Tibial nerve (tissue), 4 donors: ENCODE data around the gene OR8D2. TPM values are rescaled to one million over a fixed set of nuclear protein-coding genes. Genes with fewer than 3 reads are reported as not detected.

Experiments
- DNase-seq, 2 donors: peaks; one replicate each; pipeline ENCODE4 v3.0.0-alpha.2; 2019; ENCODE audit warnings: low spot score in 2 of 2
- H3K27ac ChIP-seq, 4 donors: fragments of 200-600 bp; sonication (generic) in 3 of 4; one replicate each; pipeline ENCODE4 v1.5.1; 2017 to 2019; ENCODE audit warnings: mild to moderate bottlenecking in 1 of 4
- H3K27me3 ChIP-seq, 2 donors: fragments of 200-600 bp; sonication (generic) in 1 of 2; one replicate each; pipeline versions ENCODE4 v1.5.1 to v1.6.0; 2017 to 2019
- H3K36me3 ChIP-seq, 3 donors: fragments of 200-600 bp; sonication (generic); one replicate each; pipeline ENCODE4 v1.5.1; 2018 to 2019
- H3K4me1 ChIP-seq, 4 donors: fragments of 200-600 bp; sonication (generic) in 3 of 4; one replicate each; pipeline ENCODE4 v1.5.1; 2017 to 2019
- H3K4me3 ChIP-seq, 4 donors: fragments of 200-600 bp; sonication (generic) in 3 of 4; one replicate each; pipeline ENCODE4 v1.5.1; 2017 to 2019; ENCODE audit warnings: mild to moderate bottlenecking in 1 of 4, moderate library complexity in 1 of 4
- H3K9me3 ChIP-seq, 4 donors: fragments of 200-600 bp; sonication (generic) in 3 of 4; one replicate each; pipeline ENCODE4 v1.5.1; 2017 to 2019
- EP300 ChIP-seq, 2 donors: sonication (generic); formaldehyde crosslinking; IDR thresholded peaks; one replicate each; pipeline ENCODE4 v1.6.1; 2017; ENCODE audit warnings: antibody characterized with exemption in 2 of 2, mild to moderate bottlenecking in 1 of 2
- POLR2A ChIP-seq, 2 donors: fragments of 450-650 bp; IDR thresholded peaks; one replicate each; pipeline ENCODE4 v1.6.1; 2017; ENCODE audit warnings: antibody characterized with exemption in 2 of 2, mild to moderate bottlenecking in 2 of 2, moderate library complexity in 2 of 2
- WGBS, 2 donors: methylation state at CpG; one replicate each; pipeline ENCODE4 v1.1.5; 2018; 5-methylcytosine and 5-hydroxymethylcytosine counted together
- total RNA-seq, 4 donors: library from RNA; depleted of rRNA; stranded (reverse); fragments of >200 nt; gene quantifications; one replicate each; pipeline ENCODE4 v1.1.0, GENCODE V29; 2016
- TF ChIP-seq, protein P1 (sequence below), 5 experiments: fragments of 200-600 bp in 3 of 5; fragments of 450-650 bp in 2 of 5; sonication (generic) in 3 of 5; IDR thresholded peaks; one replicate each; pipeline ENCODE4 v1.5.1; 2016 to 2019; ENCODE audit warnings: antibody characterized with exemption in 5 of 5, mild to moderate bottlenecking in 3 of 5, moderate library complexity in 2 of 5

OR8D2 gene
- total RNA-seq, 4 donors from 2014 or later, result not detected

GRCh38 chr11:124296016-124296415 is 24.0 kb downstream of the OR8D2 start:
- TF ChIP-seq POLR2A (IDR thresholded peaks at IDR 0.05), result no peak
- DNase-seq, result no peak
- no peak overlapping the region for H3K4me3 ChIP-seq
- H3K36me3 ChIP-seq, result no peaks in the 10 kb centered on the region
- H3K27me3 ChIP-seq, result no peaks in the 10 kb centered on the region
- H3K27ac ChIP-seq, result no peak overlapping the region
- no peaks in the 10 kb centered on the region for H3K9me3 ChIP-seq
- H3K4me1 ChIP-seq, result no peaks in the 10 kb centered on the region

- whole genome bisulfite sequencing, 2 donors, result 63 to 77% methylated on average over 1 of the region's 1 CpG
- Histone ChIP-seq H3K27me3 (no peaks in the 10 kb centered on the region), H3K27ac (no peak overlapping the region), H3K36me3 (no peaks in the 10 kb centered on the region), H3K4me3 (no peak overlapping the region), H3K9me3 (peaks cover 0 to 6% (median 0%) of the 10 kb centered on the region in 4 donors), H3K4me1 (no peaks in the 10 kb centered on the region)
- TF ChIP-seq EP300 (IDR thresholded peaks at IDR 0.05) (no peak), POLR2A (IDR thresholded peaks at IDR 0.05) (no peak)
- TF ChIP-seq, protein P1, sequence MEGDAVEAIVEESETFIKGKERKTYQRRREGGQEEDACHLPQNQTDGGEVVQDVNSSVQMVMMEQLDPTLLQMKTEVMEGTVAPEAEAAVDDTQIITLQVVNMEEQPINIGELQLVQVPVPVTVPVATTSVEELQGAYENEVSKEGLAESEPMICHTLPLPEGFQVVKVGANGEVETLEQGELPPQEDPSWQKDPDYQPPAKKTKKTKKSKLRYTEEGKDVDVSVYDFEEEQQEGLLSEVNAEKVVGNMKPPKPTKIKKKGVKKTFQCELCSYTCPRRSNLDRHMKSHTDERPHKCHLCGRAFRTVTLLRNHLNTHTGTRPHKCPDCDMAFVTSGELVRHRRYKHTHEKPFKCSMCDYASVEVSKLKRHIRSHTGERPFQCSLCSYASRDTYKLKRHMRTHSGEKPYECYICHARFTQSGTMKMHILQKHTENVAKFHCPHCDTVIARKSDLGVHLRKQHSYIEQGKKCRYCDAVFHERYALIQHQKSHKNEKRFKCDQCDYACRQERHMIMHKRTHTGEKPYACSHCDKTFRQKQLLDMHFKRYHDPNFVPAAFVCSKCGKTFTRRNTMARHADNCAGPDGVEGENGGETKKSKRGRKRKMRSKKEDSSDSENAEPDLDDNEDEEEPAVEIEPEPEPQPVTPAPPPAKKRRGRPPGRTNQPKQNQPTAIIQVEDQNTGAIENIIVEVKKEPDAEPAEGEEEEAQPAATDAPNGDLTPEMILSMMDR (IDR thresholded peaks at IDR 0.05), result no peak
- no peak for DNase-seq
Observed at GRCh38 chr11:124294687-124295086, 25.3 kb downstream of the OR8D2 start.

- Histone ChIP-seq H3K9me3 (peaks cover 0 to 27% (median 0%) of the 10 kb centered on the region in 4 donors), H3K4me1 (no peaks in the 10 kb centered on the region), H3K27ac (no peak overlapping the region), H3K4me3 (no peak overlapping the region), H3K27me3 (no peaks in the 10 kb centered on the region), H3K36me3 (no peaks in the 10 kb centered on the region)
- TF ChIP-seq, protein P1 (IDR thresholded peaks at IDR 0.05), result no peak
- TF ChIP-seq EP300 (IDR thresholded peaks at IDR 0.05) (no peak), POLR2A (IDR thresholded peaks at IDR 0.05) (no peak)
- DNase-seq, result no peak
- WGBS, 2 donors, result 56 to 57% methylated on average over 3 of the region's 3 CpGs
Observed at GRCh38 chr11:124285610-124286344, 34.2 kb downstream of the OR8D2 start.

- 47 to 54% methylated on average over 2 of the region's 2 CpGs for WGBS, 2 donors
- peaks cover 0 to 10% (median 0%) of the 10 kb centered on the region in 4 donors for H3K9me3 ChIP-seq
- DNase-seq, result no peak
- no peaks in the 10 kb centered on the region for H3K36me3 ChIP-seq
- no peak overlapping the region for H3K4me3 ChIP-seq
- no peak overlapping the region for H3K27ac ChIP-seq
- no peaks in the 10 kb centered on the region for H3K27me3 ChIP-seq
- H3K4me1 ChIP-seq, result no peaks in the 10 kb centered on the region
- TF ChIP-seq POLR2A (IDR thresholded peaks at IDR 0.05), result no peak
- TF ChIP-seq EP300 (IDR thresholded peaks at IDR 0.05), result no peak
- TF ChIP-seq, protein P1 (IDR thresholded peaks at IDR 0.05), result no peak
Observed at GRCh38 chr11:124278261-124278660, 41.7 kb downstream of the OR8D2 start.

- H3K27ac ChIP-seq, result no peak overlapping the region
- peaks cover 0 to 10% (median 0%) of the 10 kb centered on the region in 4 donors for H3K9me3 ChIP-seq
- TF ChIP-seq, protein P1 (IDR thresholded peaks at IDR 0.05), result no peak
- TF ChIP-seq POLR2A (IDR thresholded peaks at IDR 0.05), result no peak
- no peak for TF ChIP-seq EP300 (IDR thresholded peaks at IDR 0.05)
- no peak for DNase-seq
- H3K36me3 ChIP-seq, result no peaks in the 10 kb centered on the region
- no peak overlapping the region for H3K4me3 ChIP-seq
- WGBS, 2 donors, result 66% methylated on average over 3 of the region's 3 CpGs
- no peaks in the 10 kb centered on the region for H3K27me3 ChIP-seq
- no peaks in the 10 kb centered on the region for H3K4me1 ChIP-seq
Observed at GRCh38 chr11:124277804-124278203, 42.2 kb downstream of the OR8D2 start.
